Measurements from ENCODE around the gene PPFIBP2.

The PPFIBP2 gene

GRCh38 chr11:7528514-7529049, 14.8 kb downstream of the PPFIBP2 start:
- no peak for FAIRE-seq

GRCh38 chr11:7530013-7530640, 16.3 kb downstream of the PPFIBP2 start:
- no peak for FAIRE-seq

- FAIRE-seq, result no peak
Measured at GRCh38 chr11:7531011-7531410, 17.2 kb downstream of the PPFIBP2 start.

GRCh38 chr11:7532405-7533145, 18.8 kb downstream of the PPFIBP2 start:
- no peak for FAIRE-seq

GRCh38 chr11:7533199-7534041, 19.6 kb downstream of the PPFIBP2 start:
- FAIRE-seq, result no peak

GRCh38 chr11:7534042-7534378, 20.2 kb downstream of the PPFIBP2 start:
- no peak for FAIRE-seq

GRCh38 chr11:7536100-7536499, 22.3 kb downstream of the PPFIBP2 start:
- no peak for FAIRE-seq

- no peak for FAIRE-seq
Measured at GRCh38 chr11:7537265-7537664, 23.5 kb downstream of the PPFIBP2 start.

- FAIRE-seq, result no peak
Measured at GRCh38 chr11:7538031-7538430, 24.2 kb downstream of the PPFIBP2 start.

- FAIRE-seq, result no peak
Measured at GRCh38 chr11:7538466-7539454, 25.0 kb downstream of the PPFIBP2 start.

- no peak for FAIRE-seq
Measured at GRCh38 chr11:7540830-7541555, 27.2 kb downstream of the PPFIBP2 start.

- no peak for FAIRE-seq
Measured at GRCh38 chr11:7543302-7543701, 29.5 kb downstream of the PPFIBP2 start.

GRCh38 chr11:7544021-7544420, 30.2 kb downstream of the PPFIBP2 start:
- no peak for FAIRE-seq

- FAIRE-seq, result no peak
Measured at GRCh38 chr11:7545611-7546010, 31.8 kb downstream of the PPFIBP2 start.

- no peak for FAIRE-seq
Measured at GRCh38 chr11:7546324-7546791, 32.6 kb downstream of the PPFIBP2 start.

- no peak for FAIRE-seq
Measured at GRCh38 chr11:7547687-7548086, 33.9 kb downstream of the PPFIBP2 start.

- FAIRE-seq, result no peak
Measured at GRCh38 chr11:7548659-7549274, 35.0 kb downstream of the PPFIBP2 start.

GRCh38 chr11:7549681-7550080, 35.9 kb downstream of the PPFIBP2 start:
- FAIRE-seq, result no peak

GRCh38 chr11:7551571-7551970, 37.8 kb downstream of the PPFIBP2 start:
- no peak for FAIRE-seq

- no peak for FAIRE-seq
Measured at GRCh38 chr11:7552666-7553065, 38.9 kb downstream of the PPFIBP2 start.
